Pancreas (tissue), 10 donors: ENCODE data around the gene NFE2L2. TPM values are rescaled to one million over a fixed set of nuclear protein-coding genes. Genes with fewer than 3 reads are reported as not detected.
A peak's percentile ranks its signal among the peaks of the same experiment; 100 is the strongest.

ENCODE experiments used
- ATAC-seq, 4 donors: fragments of 200-7000 bp; cut with Tn5 transposase; one replicate each; pipeline versions ENCODE4 v1.8.0 to v1.9.1; 2020; ENCODE audit warnings: mild to moderate bottlenecking in 4 of 4, moderate library complexity in 4 of 4
- DNase-seq, 6 donors: peaks; one replicate each; pipeline ENCODE4 v3.0.0-alpha.2; 2020
- FAIRE-seq: peaks from 2 replicates; lab custom pipeline; 2012; peaks lifted over from hg19 to GRCh38; lab: Jason Lieb, UNC
- H3K27ac ChIP-seq, 4 donors: fragments of 200-600 bp; sonication (generic); 1 replicate in 3 of 4; 2 replicates in 1 of 4; pipeline versions ENCODE4 v1.5.0 to v1.8.0; 2020
- H3K27me3 ChIP-seq, 4 donors: fragments of 200-600 bp; one replicate each; pipeline ENCODE4 v1.8.0; 2021
- H3K36me3 ChIP-seq, 3 donors: fragments of 200-600 bp; sonication (generic) in 1 of 3; one replicate each; pipeline versions ENCODE4 v1.5.0 to v1.8.0; 2020 to 2021
- H3K4me1 ChIP-seq, 3 donors: fragments of 200-600 bp; one replicate each; pipeline ENCODE4 v1.8.0; 2021
- H3K4me3 ChIP-seq, 4 donors: fragments of 200-600 bp; sonication (generic) in 2 of 4; one replicate each; pipeline versions ENCODE4 v1.5.0 to v1.8.0; 2020 to 2021
- H3K9me3 ChIP-seq, 4 donors: fragments of 200-600 bp; one replicate each; pipeline ENCODE4 v1.8.0; 2021
- CTCF ChIP-seq, 4 donors: fragments of 200-600 bp; sonication (generic) in 3 of 4; IDR thresholded peaks; one replicate each; pipeline versions ENCODE4 v1.5.0 to v1.8.0; 2021; ENCODE audit warnings: antibody characterized with exemption in 4 of 4
- WGBS, 2 donors: extraction: QIAGEN DNeasy Blood & Tissue Kit; methylation state at CpG; one replicate each; pipeline ENCODE4 v1.1.7; 2013; 5-methylcytosine and 5-hydroxymethylcytosine counted together
- intact Hi-C, 3 donors: fragments of 100-400 bp; cut with DNase I; formaldehyde crosslinking; loops; one replicate each; pipeline versions ENCODE4 v1.11.1 to v1.14.2; 2022
- polyA plus RNA-seq, 2 donors: library from polyadenylated mRNA; stranded (reverse); fragments of 200-250 nt; gene quantifications; one replicate each; pipeline ENCODE4 v1.2.3, GENCODE V29; 2013
- total RNA-seq, 6 donors: library from RNA; stranded (reverse); fragmentation: NEBNext Ultra II Directional in 4 of 6; extraction: Animal tissue kit (Norgen Biotek cat#: 25700) in 4 of 6; gene quantifications; one replicate each; pipeline versions ENCODE4 v1.2.1 to v1.2.4, GENCODE V29; 2021 to 2023
- donor health status: healthy with polysubstance abuse.
- donor health status: DM: no; HTN: no; CAD: no; lungs with moderate emphysema.
- donor health status: DM: no; HTN: no; CAD: no.
- donor health status: control.
- donor health status: control.
- donor health status: Bipolar disorder and iron deficiency.
- donor health status: DM: yes; HTN: yes; CAD: no.
- donor health status: DM: no; HTN: no; CAD: no.
- donor health status: DM: no; HTN: no; CAD: no.
- donor health status: DM: yes; HTN: yes; CAD: no.

Gene NFE2L2
- total and polyA plus RNA-seq, 8 donors, result 20.8 to 48.4 (median 30.8) TPM

GRCh38 chr2:177242121-177242987, 22.2 kb downstream of the NFE2L2 start:
- Histone ChIP-seq H3K27me3 (no peaks in the 10 kb centered on the region), H3K27ac (peak overlapping the region; percentile 56 to 93 (median 76)), H3K36me3 (no peaks in the 10 kb centered on the region), H3K4me3 (peak overlapping the region in 2 of 4 donors; percentile 5 to 27), H3K9me3 (no peaks in the 10 kb centered on the region), H3K4me1 (peaks cover 62 to 95% (median 72%) of the 10 kb centered on the region in 3 donors)
- intact Hi-C loops, result no loop called here
- peak in 1 of 6 donors; percentile 36 for DNase-seq
- FAIRE-seq, result peak; percentile 84
- TF ChIP-seq CTCF (IDR thresholded peaks at IDR 0.05), result no peak
- WGBS, 2 donors, result 13 to 16% methylated on average over 5 of the region's 5 CpGs
- ATAC-seq, result peak; percentile 78 to 88 (median 84)

DNA sequence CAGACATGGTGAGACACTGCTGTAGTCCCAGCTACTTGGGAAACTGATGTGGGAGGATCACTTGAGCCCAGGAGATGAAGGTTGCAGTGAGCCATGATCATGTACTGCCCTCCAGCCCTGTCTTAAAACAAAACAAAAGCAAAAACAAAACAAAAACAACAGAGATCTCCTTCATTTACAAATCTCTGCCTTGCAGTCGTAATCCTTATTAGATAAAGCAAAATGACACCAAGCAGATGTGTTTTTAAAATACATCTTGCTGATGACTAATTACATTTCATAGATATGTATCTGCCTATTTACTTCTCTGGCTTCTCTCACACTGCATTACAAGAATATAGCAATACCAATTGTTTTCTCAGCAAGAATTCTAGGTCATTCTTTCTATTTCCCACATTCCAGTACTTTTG, 22.8 kb downstream of the NFE2L2 start:
- TF ChIP-seq CTCF (IDR thresholded peaks at IDR 0.05), result no peak
- 59 to 61% methylated on average over 1 of the region's 1 CpG for WGBS, 2 donors
- peak in 3 of 4 donors; percentile 1 to 4 (median 2) for ATAC-seq
- FAIRE-seq, result no peak
- intact Hi-C loops, result no loop called here
- H3K27me3 ChIP-seq, result no peaks in the 10 kb centered on the region
- H3K4me1 ChIP-seq, result peaks cover 58 to 93% (median 72%) of the 10 kb centered on the region in 3 donors
- H3K9me3 ChIP-seq, result no peaks in the 10 kb centered on the region
- no peak for DNase-seq
- no peaks in the 10 kb centered on the region for H3K36me3 ChIP-seq
- peak overlapping the region; percentile 56 to 93 (median 76) for H3K27ac ChIP-seq
- H3K4me3 ChIP-seq, result peak overlapping the region in 2 of 4 donors; percentile 5 to 27

- no peak for FAIRE-seq
- no peak overlapping the region for H3K4me3 ChIP-seq
- ATAC-seq, result peak in 3 of 4 donors; percentile 59 to 71 (median 66)
These were observed 24.4 kb downstream of the NFE2L2 start for GRCh38 chr2:177239932-177240630.

DNA sequence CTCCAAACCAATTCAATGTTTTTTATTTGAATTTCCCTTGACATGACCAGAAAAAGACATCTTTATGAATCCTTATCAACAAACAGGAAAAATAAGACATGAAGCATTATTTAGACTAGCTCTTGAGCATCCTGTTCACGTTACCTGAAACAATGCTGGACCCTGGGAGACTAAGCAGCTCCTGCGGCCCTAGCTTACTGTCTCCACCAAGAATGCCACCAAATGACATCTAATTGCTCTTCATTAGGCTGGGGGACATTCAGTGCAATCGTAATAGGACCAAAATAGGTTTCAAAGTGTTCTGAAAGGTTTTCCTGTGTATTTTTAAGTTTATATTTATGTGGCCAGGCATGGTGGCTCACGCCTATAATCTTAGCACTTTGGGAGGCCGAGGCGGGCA, 25.5 kb downstream of the NFE2L2 start:
- TF ChIP-seq CTCF (IDR thresholded peaks at IDR 0.05), result no peak
- Histone ChIP-seq H3K27me3 (no peaks in the 10 kb centered on the region), H3K27ac (peak overlapping the region in 2 of 4 donors; percentile 93), H3K4me1 (peaks cover 43 to 66% (median 54%) of the 10 kb centered on the region in 3 donors), H3K9me3 (no peaks in the 10 kb centered on the region), H3K4me3 (no peak overlapping the region), H3K36me3 (no peaks in the 10 kb centered on the region)
- FAIRE-seq (no peak), ATAC-seq (no peak), DNase-seq (no peak)
- 86 to 93% methylated on average over 6 of the region's 6 CpGs for WGBS, 2 donors
- intact Hi-C loops, result no loop called here

More at GRCh38 chr2:177239932-177240630, 24.4 kb downstream of the NFE2L2 start:
- Histone ChIP-seq H3K4me1 (peaks cover 44 to 76% (median 58%) of the 10 kb centered on the region in 3 donors), H3K27me3 (no peaks in the 10 kb centered on the region), H3K9me3 (no peaks in the 10 kb centered on the region), H3K27ac (peak overlapping the region in 2 of 4 donors; percentile 93), H3K36me3 (no peaks in the 10 kb centered on the region)
- intact Hi-C loops, result no loop called here
- TF ChIP-seq CTCF (IDR thresholded peaks at IDR 0.05), result no peak
- DNase-seq, result peak in 1 of 6 donors; percentile 63
- WGBS, 2 donors, result 44 to 50% methylated on average over 5 of the region's 5 CpGs
